ENCODE data around the gene FYTTD1.

Gene FYTTD1

DNA sequence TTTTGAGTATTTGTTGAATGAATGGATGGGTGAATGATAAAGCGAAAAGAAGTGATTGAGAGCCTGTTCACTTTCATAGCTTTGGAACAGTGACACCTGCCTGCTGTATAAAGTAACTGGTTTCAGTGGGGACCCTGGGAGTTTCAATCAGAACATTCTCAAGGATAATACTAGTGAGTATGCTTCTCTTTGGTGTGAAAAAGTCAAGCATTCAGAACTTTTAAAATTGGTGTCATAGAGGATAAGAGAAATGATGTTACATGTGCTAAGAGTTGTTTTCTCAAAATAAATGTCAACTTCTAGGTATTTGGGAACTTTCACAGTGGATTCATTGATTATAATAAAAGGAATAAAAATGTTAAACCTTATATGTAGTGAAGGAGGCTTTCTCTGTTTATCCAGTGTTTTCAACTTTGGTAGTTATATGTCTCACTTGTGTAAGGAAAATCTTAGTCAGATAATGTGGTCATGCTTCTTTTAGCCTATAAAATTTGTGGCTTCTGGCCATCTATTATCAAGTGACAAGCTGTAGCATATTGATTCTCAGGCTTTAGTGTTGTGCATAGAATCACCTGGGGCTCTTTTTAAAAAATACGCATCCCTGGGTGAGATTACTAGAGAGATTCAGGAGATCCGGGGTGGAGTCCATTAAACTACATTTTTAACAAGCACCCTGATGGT lies 53.2 kb downstream of the FYTTD1 start:
- no peak overlapping the region for H3K27ac ChIP-seq
- TF ChIP-seq, protein P1, sequence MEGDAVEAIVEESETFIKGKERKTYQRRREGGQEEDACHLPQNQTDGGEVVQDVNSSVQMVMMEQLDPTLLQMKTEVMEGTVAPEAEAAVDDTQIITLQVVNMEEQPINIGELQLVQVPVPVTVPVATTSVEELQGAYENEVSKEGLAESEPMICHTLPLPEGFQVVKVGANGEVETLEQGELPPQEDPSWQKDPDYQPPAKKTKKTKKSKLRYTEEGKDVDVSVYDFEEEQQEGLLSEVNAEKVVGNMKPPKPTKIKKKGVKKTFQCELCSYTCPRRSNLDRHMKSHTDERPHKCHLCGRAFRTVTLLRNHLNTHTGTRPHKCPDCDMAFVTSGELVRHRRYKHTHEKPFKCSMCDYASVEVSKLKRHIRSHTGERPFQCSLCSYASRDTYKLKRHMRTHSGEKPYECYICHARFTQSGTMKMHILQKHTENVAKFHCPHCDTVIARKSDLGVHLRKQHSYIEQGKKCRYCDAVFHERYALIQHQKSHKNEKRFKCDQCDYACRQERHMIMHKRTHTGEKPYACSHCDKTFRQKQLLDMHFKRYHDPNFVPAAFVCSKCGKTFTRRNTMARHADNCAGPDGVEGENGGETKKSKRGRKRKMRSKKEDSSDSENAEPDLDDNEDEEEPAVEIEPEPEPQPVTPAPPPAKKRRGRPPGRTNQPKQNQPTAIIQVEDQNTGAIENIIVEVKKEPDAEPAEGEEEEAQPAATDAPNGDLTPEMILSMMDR (IDR thresholded peaks at IDR 0.05): no peak
- no peak for TF ChIP-seq ZFX (IDR thresholded peaks at IDR 0.05; ENCODE audit: borderline replicate concordance)

GRCh38 chr3:197804511-197804910 lies 54.8 kb downstream of the FYTTD1 start:
- no peak overlapping the region for H3K27ac ChIP-seq
- no peak for TF ChIP-seq ZFX (IDR thresholded peaks at IDR 0.05; ENCODE audit: borderline replicate concordance)
- TF ChIP-seq, protein P1 (IDR thresholded peaks at IDR 0.05): no peak

DNA sequence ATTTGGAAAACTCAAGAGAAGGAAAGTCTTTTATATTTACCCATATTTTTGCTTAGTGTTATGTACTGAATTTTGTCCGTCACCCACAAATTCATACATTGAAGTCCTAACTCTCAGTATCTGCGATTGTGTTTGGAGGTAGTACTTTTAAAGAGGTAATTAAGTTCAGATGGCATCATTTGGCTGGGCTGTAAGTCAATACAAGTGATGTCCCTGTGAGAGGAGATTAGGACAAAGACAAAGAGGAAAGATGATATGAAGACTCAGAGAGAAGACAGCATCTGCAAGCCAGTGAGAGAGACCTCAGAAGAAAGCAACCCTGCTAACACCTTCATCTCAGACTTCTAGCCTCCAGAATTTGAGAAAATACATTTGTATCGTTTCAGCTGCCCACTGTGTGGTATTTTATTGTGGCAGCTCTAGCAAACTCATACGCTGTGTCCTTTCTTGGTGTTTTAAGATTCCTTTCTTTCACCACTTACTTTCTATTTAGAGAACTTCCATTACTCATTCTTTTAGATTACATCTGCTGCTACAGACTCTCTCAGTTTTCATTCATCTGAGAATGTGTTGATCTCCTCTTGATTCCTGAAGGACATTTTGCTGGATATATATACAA lies 58.4 kb downstream of the FYTTD1 start:
- H3K27ac ChIP-seq: no peak overlapping the region

GRCh38 chr3:197809356-197810020 lies 59.8 kb downstream of the FYTTD1 start:
- TF ChIP-seq, protein P1 (IDR thresholded peaks at IDR 0.05): no peak
- no peak for TF ChIP-seq ZFX (IDR thresholded peaks at IDR 0.05; ENCODE audit: borderline replicate concordance)
- no peak overlapping the region for H3K27ac ChIP-seq

More for the DNA sequence above, 58.4 kb downstream of the FYTTD1 start:
- TF ChIP-seq, protein P1 (IDR thresholded peaks at IDR 0.05): no peak
- TF ChIP-seq ZFX (IDR thresholded peaks at IDR 0.05; ENCODE audit: borderline replicate concordance): no peak

- TF ChIP-seq, protein P1 (IDR thresholded peaks at IDR 0.05): no peak
- no peak for TF ChIP-seq ZFX (IDR thresholded peaks at IDR 0.05; ENCODE audit: borderline replicate concordance)
- no peak overlapping the region for H3K27ac ChIP-seq
Measured at GRCh38 chr3:197810901-197811300, 61.2 kb downstream of the FYTTD1 start.

DNA sequence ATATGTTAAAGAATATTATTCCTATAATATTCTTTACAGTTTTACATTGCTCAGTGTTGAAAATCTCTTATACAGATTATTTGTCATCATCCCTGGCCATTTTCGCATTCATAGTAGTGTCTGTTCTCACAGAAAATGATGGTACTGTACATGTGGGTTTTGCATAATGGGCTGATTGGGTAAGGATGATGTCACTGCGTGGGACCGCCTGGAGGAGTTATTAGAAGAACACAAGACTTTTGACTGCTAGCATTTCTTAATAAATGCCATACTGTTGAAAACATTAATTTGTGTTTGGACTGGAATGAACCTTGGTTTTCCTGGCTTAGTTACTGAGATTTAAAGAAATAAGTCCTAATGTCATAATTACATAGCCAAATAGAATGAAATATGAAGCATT lies 61.7 kb downstream of the FYTTD1 start:
- TF ChIP-seq, protein P1 (IDR thresholded peaks at IDR 0.05): no peak
- TF ChIP-seq ZFX (IDR thresholded peaks at IDR 0.05; ENCODE audit: borderline replicate concordance): no peak
- no peak overlapping the region for H3K27ac ChIP-seq

GRCh38 chr3:197814372-197814771 lies 64.7 kb downstream of the FYTTD1 start:
- H3K27ac ChIP-seq: no peak overlapping the region
- TF ChIP-seq ZFX (IDR thresholded peaks at IDR 0.05; ENCODE audit: borderline replicate concordance): no peak
- TF ChIP-seq, protein P1 (IDR thresholded peaks at IDR 0.05): no peak
